AG20443 (cell line): Measurements from ENCODE around the gene PDZRN4.

Experiments used
- DNase-seq: peaks from one replicate; pipeline ENCODE4 v3.0.0; 2012; ENCODE audit warnings: low spot score, mixed read lengths

The PDZRN4 gene

DNA sequence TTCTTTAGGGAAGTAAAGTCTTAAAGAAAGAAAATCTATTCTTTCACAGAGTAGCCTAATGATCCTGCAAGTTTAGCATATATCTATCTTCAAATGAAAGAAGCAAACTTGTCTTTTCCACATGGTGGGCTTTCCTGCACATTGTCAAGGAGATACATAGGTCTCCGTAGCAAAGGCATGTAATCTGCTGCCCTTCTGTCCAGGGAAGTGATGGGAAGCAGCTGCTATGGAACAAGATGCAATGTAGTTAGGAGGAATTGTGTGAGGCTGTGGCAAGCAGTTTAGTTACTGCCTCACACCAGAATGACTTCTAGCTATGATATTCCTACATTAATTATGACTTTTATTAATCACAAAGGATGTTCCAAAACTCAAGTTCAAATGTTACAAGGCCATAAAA, 174.4 kb downstream of the PDZRN4 start:
- no peak for DNase-seq

- DNase-seq, result no peak
Measured at GRCh38 chr12:41362931-41363330, 174.8 kb downstream of the PDZRN4 start.

DNA sequence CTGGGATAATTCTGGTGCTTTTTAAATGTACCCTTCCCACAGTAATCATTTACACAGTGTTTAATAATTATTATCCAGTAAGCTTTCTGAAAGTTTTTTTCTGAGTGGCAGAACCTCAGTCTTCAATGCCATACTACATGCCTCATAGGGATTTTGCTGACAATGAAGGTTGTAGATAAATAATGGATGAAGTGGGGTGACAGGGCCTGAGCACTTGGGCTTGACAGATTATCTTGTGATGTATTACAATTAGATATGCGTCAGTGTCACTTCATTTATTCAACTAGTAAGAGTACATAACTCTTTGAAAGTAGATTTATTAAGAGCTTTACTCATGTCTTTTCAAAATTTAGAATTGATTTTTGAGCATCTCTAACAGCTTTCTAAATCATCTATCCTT, 176.1 kb downstream of the PDZRN4 start:
- no peak for DNase-seq

DNA sequence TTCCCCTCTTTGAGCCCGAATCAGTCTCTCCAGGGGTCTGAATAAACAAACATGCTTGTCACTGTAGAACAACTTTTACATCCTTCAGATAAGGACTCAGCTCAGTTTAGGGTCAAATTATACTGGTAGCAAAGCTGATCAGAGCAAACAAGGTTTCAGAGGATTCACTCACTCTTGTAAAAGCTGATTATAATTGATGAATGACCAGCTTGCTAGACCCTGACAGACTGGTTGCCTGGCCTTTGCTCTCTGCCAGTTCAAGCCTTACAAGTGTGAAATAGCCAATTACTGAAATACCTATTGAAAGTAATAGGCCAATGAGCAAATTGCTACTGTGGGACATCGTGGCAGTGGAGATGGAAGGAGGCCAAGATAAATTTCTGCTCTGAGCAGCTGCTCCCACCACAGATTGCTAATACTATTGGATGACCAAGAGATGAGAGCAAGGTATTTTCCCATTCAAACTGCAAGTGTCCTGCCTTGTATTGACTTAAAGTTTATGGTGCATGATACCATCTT, 177.6 kb downstream of the PDZRN4 start:
- DNase-seq, result no peak

DNA sequence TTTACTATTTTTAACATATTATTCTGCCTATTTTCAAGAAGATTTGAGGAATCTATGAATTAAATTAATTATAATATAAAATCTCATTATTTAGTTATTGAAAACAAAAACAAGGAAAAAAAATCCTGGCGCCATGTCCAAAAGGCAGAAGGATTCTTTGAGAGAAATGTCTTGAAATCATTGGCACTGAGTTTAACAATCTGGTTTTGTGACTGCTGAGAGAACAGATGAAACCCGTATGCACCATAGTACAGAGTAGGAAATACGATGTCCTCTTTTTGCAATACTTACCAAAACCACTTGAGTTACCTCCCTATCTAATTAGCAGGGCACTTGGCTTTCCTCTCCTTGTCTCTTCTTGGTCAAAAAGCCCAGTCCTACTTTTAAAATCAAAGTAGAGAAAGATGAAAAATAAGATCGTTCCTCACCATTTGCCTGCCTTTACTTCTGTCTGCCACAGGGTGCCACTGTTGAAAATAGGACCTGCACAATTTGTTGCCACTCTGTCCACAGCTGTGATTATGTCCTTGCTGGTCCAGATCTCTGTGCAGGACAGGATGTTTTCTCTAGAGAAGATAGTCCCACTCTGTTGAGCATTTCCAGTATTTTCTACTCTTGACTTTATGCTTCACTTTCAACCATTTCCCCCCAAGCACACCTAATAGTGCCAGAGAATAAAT, 179.7 kb downstream of the PDZRN4 start:
- DNase-seq, result no peak

GRCh38 chr12:41380878-41381277, 192.8 kb downstream of the PDZRN4 start:
- no peak for DNase-seq

DNA sequence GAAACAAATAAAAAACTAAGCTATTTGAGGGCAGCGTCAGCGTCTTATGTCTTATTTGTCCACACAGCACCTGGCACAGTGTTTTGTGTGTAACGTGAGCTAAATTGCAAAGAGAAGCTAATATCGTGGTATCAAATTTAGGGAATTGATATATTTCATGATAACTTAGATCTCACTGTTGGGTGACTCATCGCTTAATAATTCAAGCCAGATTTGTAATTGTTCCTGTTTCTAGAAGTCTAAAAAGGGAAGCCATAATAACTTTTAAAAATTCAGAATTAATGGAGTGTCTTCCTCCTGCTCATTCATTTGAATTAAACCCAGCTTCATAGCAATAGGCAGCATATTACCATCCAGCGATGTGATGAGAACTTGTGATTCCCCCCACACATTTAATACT, 214.7 kb downstream of the PDZRN4 start:
- no peak for DNase-seq

GRCh38 chr12:41407232-41407799, 219.2 kb downstream of the PDZRN4 start:
- DNase-seq, result no peak

DNA sequence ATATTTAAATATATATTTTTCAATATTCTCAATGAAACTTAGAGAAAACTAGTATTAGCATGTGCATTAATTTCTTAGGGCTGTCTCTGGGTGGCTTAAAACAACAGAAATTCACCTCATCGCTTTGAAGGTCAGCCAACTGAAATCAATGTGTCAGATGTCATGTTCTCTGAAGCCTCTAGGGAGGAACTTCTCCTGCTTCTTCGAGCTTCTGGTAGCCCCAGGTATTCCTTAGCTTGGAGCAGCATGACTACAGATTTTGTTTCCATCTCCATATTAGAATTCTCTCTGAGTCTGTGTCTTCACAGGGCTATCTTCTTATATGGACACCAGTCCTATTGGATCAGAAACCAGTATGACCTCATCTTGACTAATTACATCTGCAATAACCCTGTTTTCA, 221.5 kb downstream of the PDZRN4 start:
- DNase-seq, result no peak

DNA sequence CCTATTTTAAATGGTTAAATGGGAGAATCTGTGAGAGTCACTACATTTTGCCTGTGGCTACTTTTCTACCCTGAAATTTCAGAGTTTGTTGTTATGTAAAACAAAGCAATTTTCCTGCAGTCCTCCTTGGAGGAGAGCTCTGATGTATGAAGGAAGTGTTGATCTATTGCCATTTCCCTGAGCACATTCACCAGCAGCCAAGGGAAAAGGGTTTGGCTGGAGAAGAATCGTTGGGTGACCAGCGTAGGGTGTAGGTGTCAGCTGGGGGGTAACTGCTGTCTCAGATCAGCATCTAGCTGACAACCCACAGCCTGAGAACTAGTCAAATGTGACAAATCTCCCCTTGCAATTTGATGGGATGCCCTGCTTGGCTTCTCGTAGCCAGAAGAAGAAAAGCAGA, 230.5 kb downstream of the PDZRN4 start:
- DNase-seq, result no peak

DNA sequence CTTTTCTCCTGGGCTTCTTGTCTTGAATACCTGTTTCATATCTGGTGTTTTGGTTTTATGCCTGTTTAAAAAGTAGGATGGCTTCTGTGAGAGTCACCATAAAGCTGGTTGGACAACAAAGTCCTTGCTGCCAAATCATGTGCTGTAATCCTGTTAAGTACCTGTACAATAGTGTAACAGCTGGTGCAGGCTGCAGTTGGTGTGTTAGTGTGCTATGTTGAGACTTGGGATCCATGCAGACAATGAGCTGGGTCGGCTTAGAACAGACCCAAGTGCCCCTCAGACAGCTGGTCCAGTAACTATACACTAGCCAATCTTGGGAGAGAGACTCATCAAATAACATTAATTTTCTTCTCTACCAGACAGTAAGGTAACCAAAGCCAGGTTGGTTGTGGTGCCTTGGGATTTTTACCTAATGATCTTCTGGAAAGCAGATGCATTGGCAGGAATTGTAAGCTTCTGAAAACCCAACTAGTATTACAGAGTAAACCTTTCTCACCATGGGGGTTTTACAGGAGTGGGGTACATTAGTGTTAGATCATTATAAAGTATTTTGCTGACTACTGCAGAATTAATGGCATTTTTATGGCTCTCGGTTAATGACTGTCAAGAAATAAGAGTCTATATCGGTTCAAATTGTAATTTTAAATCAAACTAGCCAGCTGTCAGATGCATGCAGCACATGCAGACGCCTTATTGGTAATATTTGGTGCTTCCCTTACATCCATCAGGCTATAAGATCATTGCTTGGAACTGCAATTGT, 231.2 kb downstream of the PDZRN4 start:
- no peak for DNase-seq

DNA sequence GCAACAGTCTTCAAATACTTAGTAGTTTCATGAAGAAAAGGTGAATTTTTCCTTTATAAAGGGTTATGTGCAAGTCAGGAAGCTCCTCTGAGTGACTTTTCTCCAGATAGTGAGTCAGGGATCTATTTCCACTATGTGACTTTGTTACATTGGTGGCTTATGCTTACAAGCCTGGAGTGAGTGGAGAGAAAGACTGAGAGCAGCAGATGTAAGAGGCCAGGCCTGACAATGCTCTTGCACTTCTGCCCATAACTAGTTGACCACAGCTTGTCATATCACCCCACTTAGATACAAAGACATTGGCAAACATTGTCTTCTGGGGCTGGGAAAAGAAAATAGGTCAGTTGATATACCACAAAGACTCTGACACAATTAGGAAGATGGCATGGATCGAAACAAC, 236.5 kb downstream of the PDZRN4 start:
- DNase-seq, result no peak

DNA sequence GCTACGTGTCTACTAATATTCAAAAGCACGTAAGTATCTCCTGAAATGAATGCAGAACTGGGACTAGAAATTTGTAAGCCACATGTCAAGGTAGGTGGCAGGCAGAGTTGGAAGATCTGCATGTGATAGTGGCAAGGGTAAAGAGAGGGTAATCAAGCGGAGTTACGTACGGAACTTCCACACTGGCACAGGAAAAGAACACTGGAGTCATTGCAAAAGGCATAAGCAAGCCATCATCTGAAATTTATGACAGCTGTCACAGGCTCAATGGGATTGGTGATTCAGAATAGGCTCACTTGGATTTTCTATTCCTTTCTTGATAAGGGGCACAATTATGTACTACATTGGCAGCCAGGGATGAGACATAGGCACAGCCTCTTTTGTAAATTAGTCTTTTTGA, 245.3 kb downstream of the PDZRN4 start:
- DNase-seq, result no peak

DNA sequence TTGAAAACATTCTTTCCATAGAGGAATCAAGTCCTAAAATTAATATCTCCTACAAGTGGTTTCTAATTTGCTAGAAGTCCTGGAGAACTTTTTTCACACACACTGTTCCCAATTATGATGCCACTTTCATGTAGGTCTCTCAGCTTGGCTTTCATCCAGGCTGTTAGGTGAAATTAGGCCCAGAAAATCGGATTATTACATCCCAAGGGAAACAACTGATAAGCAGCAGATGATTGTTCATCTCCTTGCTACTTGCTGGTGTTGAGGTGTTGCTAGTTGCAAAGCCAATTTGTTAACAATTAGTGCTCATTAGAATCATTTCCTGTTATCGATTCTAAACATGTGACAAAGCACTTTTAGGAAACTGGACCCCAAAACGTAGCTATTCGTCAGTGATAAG, 248.0 kb downstream of the PDZRN4 start:
- DNase-seq, result no peak

DNA sequence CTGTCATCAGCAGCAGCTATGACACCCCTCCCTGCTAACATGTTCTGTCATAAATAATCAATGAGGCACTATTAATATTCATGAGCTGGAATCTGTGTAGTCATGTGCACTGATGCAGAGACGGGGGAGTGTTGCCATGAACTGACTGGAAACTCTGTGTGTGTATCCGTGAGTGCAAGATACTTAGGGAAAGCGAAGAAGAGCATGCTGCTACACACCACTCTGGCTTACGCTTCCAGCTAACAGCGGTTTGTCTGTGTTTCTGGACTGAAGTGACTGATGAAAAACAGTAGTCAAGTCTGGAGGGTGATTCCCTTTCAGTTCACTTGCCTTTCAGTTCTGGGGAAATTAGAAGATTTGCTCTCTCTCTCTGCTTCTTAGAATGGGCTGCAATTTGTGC, 249.4 kb downstream of the PDZRN4 start:
- no peak for DNase-seq

DNA sequence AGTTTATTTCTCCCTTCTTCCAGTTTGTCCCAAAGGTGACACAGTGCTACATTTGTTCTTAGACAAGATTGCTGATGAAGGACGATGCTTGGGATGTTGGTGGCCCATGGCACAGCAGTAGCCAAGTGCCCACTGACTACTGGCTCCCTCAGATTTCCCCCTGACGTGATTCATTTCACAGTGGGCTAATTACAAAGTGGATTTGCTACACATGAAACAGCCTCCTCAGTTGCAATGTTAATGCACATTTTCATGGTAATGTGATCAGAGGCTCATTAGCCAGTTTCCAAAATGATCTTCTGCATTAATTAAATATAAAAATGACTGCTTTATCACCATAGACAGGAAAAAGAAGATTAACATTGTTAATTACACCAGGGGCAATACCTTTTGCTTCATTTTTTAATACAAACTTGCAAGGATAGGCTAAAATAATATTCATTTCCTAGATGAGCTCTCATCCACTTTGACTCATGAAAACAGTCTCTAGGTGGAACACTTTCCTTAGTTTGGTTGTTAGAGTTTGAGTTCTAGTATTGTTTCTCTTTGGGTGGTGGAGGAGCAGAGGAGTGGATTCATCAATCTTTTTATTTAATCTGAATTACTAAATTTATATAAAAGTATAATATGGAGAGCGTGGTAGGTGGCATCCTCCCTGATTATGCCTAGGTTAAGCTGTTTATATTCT, 250.9 kb downstream of the PDZRN4 start:
- no peak for DNase-seq

DNA sequence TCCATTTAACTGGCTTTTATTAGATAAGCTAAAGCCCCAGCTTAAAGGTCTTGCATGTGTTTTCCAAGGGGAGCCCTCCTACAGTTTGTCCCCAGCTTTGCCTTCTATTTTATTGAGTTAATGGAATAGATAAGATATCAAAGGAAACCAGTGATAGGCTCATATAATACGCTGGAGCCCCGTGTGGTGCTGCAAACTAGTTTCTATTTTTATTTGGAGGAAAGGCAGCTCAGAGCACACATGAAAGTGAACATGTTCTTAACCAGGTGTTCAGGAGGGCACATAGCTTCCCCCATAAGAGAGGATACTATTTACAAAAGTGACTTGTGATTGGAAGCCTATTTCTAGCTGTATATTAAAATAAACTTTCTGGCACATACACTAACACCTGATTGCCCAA, 251.7 kb downstream of the PDZRN4 start:
- no peak for DNase-seq

DNA sequence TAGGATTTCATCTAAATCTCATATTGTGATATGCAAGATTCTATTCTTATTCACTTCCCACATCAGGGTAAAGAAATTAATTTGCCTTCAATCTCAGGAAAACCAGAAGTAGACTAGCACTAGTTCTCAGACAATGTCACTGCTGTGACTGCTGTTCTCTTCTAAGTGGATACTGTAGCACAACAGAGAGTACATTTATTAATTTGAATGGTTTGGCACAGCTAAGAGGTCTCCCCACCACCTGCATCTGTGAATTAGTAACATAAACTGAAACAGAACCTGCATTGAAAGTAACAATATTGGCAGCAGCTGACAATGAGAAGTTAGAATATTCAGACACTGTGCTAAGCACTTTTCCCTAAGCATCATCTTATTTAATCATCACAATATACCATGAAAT, 253.1 kb downstream of the PDZRN4 start:
- no peak for DNase-seq

- no peak for DNase-seq
Measured at GRCh38 chr12:41442896-41443295, 254.8 kb downstream of the PDZRN4 start.

DNA sequence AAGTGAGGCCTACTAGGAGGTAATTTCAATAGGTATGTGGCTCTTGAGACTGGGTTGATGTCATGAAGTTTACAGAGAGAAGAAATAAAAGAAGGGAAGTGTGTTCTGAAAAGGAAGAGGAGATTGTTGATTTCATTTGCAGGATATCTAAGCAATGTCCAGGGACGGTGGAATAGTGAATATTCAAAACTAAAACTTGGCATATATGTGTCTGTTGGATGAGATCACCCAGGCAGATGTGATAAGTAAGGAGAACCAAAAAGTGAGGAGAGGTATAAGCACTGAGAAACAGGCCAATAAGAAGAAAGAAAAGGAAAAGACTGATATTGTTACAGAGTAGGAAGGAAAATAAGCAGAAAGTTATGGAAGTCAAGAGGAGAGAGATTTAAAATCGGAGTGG, 255.6 kb downstream of the PDZRN4 start:
- no peak for DNase-seq

DNA sequence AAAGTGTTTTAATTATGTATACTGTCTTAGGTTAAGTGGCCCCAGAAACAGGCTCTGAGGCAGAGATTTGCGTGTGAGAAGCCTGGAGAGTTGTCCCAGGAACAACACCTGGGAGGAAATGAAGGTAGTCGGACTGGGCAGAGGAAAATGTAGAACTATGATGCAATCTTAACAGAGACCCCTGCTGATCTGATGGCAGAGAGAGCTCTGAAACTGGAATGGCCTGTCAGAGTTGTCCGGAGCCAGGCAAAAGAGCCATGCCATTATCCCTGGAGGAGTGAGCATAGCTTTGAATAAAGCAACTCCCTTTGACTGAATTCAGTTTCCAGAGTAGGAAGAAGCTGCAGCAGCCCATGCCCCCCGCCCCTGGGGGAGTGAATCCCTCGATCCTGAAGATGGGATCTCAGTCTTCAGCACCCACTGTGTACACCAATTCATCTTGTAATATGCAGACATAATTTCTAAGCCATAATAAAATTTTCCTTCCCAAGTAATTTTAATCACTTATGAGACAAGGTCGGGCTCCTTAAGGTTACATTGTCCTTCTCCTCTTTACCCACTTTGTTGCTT, 264.8 kb downstream of the PDZRN4 start:
- no peak for DNase-seq

GRCh38 chr12:41453409-41453808, 265.3 kb downstream of the PDZRN4 start:
- DNase-seq, result no peak
